Measurements from ENCODE around the gene PLXNC1.

DNA sequence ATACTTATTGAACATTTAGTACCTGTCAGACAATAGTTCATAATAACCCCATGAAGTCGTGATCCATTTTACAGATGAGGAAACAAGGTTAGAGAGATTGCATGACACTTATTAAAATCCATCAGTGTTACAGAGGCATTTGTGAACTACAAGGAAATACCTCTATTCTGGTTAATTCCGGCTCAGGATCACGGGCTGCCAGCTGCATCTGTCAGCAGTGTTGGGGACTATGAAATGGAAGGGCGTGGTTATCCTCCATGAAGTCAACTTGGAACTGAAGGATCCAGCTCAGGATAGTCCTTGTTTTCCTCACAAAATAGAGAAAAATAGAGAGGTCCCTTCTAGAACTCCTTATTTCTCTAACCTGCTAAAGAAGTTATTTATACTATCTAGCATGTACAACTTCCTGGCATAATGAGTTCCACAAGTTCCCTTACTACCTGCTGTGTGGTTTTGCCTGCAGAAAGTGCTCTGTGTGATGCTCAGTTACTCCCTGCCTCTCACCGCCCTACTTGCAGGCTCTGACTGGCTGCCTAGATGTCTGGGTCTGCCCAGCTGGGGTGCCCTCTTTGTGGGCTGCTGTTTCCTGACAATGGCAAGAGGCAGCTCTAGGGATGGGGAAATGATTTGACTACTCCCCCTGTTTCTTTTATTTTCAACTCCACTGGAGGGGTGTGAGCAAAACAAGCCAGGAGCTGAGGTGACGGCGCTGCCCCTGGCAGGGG is 36.8 kb downstream of the PLXNC1 start:
- TF ChIP-seq YY1 (IDR thresholded peaks at IDR 0.05; ENCODE audit: low read depth, low read length) (no peak), RBBP5 (IDR thresholded peaks at IDR 0.05; ENCODE audit: borderline replicate concordance, low read depth, low read length) (no peak), RAD21 (IDR thresholded peaks at IDR 0.05 in 1 of 2, conservative IDR thresholded peaks at IDR 0.05 in 1 of 2; ENCODE audit: low read depth in 2 of 2, low read length in 2 of 2) (no peak), JUND (IDR thresholded peaks at IDR 0.05; ENCODE audit: low read length) (no peak), POLR2AphosphoS5 (IDR thresholded peaks at IDR 0.05; ENCODE audit: low read depth, low read length) (no peak), CTCF (IDR thresholded peaks at IDR 0.05; ENCODE audit: control extremely low read depth in 1 of 3, insufficient read depth in 1 of 3, low read depth in 1 of 3, low read length in 3 of 3) (no peak), CHD1 (IDR thresholded peaks at IDR 0.05; ENCODE audit: low read depth, low read length) (no peak), KDM1A (IDR thresholded peaks at IDR 0.05; ENCODE audit: borderline replicate concordance, low read length) (no peak), POLR2A (IDR thresholded peaks at IDR 0.05; ENCODE audit: control extremely low read depth in 1 of 2, low read depth in 2 of 2, low read length in 2 of 2) (no peak), SP1 (IDR thresholded peaks at IDR 0.05; ENCODE audit: low read depth, low read length) (no peak), CBX5 (IDR thresholded peaks at IDR 0.05; ENCODE audit: low read depth, low read length) (no peak), RFX5 (IDR thresholded peaks at IDR 0.05; ENCODE audit: borderline replicate concordance, low read depth, low read length) (no peak), EZH2 (IDR thresholded peaks at IDR 0.05; ENCODE audit: low read depth, low read length, severe bottlenecking) (no peak)
- TF ChIP-seq, protein P1, sequence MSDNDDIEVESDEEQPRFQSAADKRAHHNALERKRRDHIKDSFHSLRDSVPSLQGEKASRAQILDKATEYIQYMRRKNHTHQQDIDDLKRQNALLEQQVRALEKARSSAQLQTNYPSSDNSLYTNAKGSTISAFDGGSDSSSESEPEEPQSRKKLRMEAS (IDR thresholded peaks at IDR 0.05): no peak
